Thyroid gland (tissue), 4 donors: ENCODE measurements around the gene MTA1. TPM values are rescaled to one million over a fixed set of nuclear protein-coding genes. Genes with fewer than 3 reads are reported as not detected.

Experiments used
- DNase-seq, 2 donors: peaks; one replicate each; pipeline ENCODE4 v3.0.0-alpha.2; 2019
- H3K27ac ChIP-seq, 3 donors: fragments of 200-600 bp; sonication (generic); 1 replicate in 2 of 3; 2 replicates in 1 of 3; pipeline ENCODE4 v1.5.1; 2016 to 2019; ENCODE audit warnings: mild to moderate bottlenecking in 1 of 3, moderate library complexity in 1 of 3
- H3K27me3 ChIP-seq: fragments of 200-600 bp; sonication (generic); one replicate; pipeline ENCODE4 v1.5.1; 2019
- H3K36me3 ChIP-seq, 2 donors: fragments of 200-600 bp; sonication (generic); one replicate each; pipeline ENCODE4 v1.5.1; 2016 to 2019
- H3K4me1 ChIP-seq, 2 donors: fragments of 200-600 bp; sonication (generic); one replicate each; pipeline ENCODE4 v1.5.1; 2017 to 2019
- H3K4me3 ChIP-seq, 3 donors: fragments of 200-600 bp; sonication (generic); replicated peaks in 1 of 3; 1 replicate in 2 of 3; 2 replicates in 1 of 3; pipeline ENCODE4 v1.5.1; 2016; ENCODE audit warnings: mild to moderate bottlenecking in 1 of 3
- H3K9me3 ChIP-seq: fragments of 200-600 bp; sonication (generic); one replicate; pipeline ENCODE4 v1.5.1; 2017
- POLR2A ChIP-seq, 2 donors: fragments of 450-650 bp; IDR thresholded peaks; one replicate each; pipeline ENCODE4 v1.6.1; 2017; ENCODE audit warnings: antibody characterized with exemption in 2 of 2, mild to moderate bottlenecking in 2 of 2, moderate library complexity in 1 of 2
- WGBS, 2 donors: methylation state at CpG; one replicate each; pipeline ENCODE4 v1.1.5; 2017; 5-methylcytosine and 5-hydroxymethylcytosine counted together
- intact Hi-C: fragments of 100-400 bp; cut with DNase I; formaldehyde crosslinking; loops from one replicate; pipeline ENCODE4 v1.15.1; 2023
- total RNA-seq, 4 donors: library from RNA; depleted of rRNA; stranded (reverse); fragments of >200 nt; gene quantifications; one replicate each; pipeline ENCODE4 v1.2.3, GENCODE V29; 2016
- TF ChIP-seq, protein P1 (sequence below), 6 experiments: fragments of 200-600 bp in 3 of 6; fragments of 450-650 bp in 3 of 6; sonication (generic) in 3 of 6; IDR thresholded peaks; one replicate each; pipeline ENCODE4 v1.5.1; 2016 to 2019; ENCODE audit warnings: antibody characterized with exemption in 6 of 6, mild to moderate bottlenecking in 2 of 6, inconsistent platforms in 1 of 6, moderate library complexity in 1 of 6

MTA1 gene
- total RNA-seq, 4 donors from 2014 or later, result 66.2 to 111 (median 90.0) TPM

DNA sequence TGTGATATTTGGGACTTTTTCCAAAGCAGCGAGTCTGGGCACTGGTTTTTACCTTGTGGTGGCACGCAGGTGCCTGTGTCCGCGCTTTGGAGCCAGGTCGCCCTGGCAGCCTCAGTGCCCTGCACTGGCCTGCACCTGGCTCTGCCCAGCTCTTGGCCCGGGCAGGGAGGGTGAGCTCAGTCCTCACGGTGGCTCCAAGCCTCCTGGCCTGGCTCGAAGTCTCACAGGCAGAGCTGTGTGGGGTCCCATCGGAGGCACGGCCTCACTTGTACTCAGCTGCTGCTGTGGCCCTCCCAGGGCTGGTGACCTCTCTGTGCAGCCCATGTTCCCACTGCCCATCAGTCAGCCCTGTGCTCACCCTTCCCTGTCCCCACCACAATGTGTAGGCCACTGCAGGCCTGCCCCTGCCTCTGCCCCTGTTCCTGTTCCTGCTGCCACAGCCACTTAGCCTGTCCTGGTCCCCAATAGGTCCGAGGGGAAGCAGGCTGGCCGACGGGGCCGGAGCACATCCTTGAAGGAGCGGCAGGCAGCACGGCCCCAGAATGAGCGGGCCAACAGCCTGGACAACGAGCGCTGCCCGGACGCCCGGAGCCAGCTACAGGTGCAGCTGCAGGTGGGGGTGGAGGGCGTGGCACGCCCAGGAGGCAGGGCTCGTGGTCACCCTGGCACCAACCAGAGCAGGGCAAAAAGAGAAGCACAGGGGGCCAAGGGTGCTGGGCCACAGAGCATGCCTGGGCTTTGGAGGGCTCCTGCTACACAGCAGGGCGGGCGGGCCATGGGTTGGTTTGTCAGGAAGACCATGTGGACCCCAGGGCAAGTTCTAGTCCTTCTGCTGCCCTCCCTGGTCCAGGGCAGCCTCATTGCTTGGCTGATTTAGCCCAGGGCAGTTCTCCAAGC lies 37.9 kb upstream of the MTA1 start:
- Histone ChIP-seq H3K27ac (no peak overlapping the region), H3K27me3 (no peaks in the 10 kb centered on the region), H3K4me3 (no peak overlapping the region), H3K36me3 (peaks cover 14 to 32% of the 10 kb centered on the region in 2 donors), H3K4me1 (no peaks in the 10 kb centered on the region), H3K9me3 (no peaks in the 10 kb centered on the region)
- intact Hi-C loops, result no loop called here
- TF ChIP-seq POLR2A (IDR thresholded peaks at IDR 0.05), result no peak
- TF ChIP-seq, protein P1, sequence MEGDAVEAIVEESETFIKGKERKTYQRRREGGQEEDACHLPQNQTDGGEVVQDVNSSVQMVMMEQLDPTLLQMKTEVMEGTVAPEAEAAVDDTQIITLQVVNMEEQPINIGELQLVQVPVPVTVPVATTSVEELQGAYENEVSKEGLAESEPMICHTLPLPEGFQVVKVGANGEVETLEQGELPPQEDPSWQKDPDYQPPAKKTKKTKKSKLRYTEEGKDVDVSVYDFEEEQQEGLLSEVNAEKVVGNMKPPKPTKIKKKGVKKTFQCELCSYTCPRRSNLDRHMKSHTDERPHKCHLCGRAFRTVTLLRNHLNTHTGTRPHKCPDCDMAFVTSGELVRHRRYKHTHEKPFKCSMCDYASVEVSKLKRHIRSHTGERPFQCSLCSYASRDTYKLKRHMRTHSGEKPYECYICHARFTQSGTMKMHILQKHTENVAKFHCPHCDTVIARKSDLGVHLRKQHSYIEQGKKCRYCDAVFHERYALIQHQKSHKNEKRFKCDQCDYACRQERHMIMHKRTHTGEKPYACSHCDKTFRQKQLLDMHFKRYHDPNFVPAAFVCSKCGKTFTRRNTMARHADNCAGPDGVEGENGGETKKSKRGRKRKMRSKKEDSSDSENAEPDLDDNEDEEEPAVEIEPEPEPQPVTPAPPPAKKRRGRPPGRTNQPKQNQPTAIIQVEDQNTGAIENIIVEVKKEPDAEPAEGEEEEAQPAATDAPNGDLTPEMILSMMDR (IDR thresholded peaks at IDR 0.05), result no peak
- no peak for DNase-seq
- 96 to 97% methylated on average over 18 to 19 of the region's 27 CpGs for WGBS, 2 donors

DNA sequence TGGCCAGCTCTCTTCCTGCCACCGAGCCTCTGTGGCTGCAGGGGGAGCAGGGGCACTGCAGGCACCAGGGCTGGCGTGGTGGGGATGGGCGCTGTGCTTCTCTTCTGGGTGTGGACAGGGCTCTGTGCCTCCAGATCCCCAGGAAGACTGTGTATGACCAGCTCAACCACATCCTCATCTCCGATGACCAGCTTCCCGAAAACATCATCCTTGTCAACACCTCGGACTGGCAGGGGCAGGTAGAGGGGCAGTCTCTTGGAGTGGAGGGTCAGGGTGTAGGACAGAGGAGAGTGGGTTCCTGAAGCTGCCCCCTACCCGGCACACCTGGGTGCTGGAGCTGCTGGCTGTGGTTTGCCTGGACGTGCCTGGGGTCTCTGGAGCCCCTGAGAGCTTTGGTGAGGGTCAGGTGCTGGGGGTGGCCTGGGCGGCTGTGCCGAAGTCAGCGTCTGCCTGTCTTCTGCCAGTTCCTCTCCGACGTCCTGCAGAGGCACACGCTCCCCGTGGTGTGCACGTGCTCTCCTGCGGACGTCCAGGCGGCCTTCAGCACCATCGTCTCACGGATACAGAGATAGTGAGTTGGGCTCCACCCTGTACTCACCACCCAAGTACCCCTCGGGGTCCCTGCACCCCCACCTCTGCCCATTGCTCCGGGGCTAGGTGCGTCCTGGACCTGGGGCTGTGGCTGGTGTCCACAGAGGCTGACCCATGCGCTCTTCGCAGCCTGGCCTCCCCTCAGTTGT lies 37.1 kb upstream of the MTA1 start:
- TF ChIP-seq POLR2A (IDR thresholded peaks at IDR 0.05), result no peak
- TF ChIP-seq, protein P1 (IDR thresholded peaks at IDR 0.05), result no peak
- intact Hi-C loops, result no loop called here
- H3K27me3 ChIP-seq, result no peaks in the 10 kb centered on the region
- peaks cover 14 to 32% of the 10 kb centered on the region in 2 donors for H3K36me3 ChIP-seq
- H3K9me3 ChIP-seq, result no peaks in the 10 kb centered on the region
- 95 to 96% methylated on average over 20 to 26 of the region's 26 CpGs for WGBS, 2 donors
- H3K4me3 ChIP-seq, result no peak overlapping the region
- DNase-seq, result no peak
- no peaks in the 10 kb centered on the region for H3K4me1 ChIP-seq
- no peak overlapping the region for H3K27ac ChIP-seq

DNA sequence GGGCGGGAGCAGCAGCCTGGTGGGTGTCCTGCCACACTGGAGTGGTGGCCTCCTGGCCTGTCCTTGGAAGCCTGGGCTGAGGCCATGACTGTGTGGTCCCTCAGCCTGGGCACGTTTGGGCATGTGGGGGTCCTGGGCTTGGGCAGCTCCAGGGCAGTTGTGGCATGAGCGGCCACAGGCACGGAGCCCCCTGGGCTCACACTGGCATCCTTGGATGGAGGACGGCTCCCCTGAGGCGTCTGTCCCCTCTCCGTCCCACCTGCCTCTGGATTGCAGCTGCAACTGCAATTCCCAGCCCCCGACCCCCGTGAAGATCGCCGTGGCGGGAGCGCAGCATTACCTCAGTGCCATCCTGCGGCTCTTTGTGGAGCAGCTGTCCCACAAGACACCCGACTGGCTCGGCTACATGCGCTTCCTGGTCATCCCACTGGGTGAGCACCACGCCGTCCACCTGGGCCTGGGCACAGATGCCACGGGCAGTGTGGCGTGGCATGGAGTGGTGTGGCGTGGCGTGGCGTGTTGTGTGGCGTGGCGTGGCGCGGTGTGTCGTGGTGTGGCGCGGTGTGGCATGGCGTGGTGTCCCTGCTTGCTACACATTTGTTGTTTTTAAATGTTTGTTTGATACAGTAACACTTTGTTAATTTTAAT lies 36.4 kb upstream of the MTA1 start:
- WGBS, 2 donors, result 96 to 99% methylated on average over 22 to 26 of the region's 32 CpGs
- no peak for DNase-seq
- Histone ChIP-seq H3K4me3 (no peak overlapping the region), H3K4me1 (no peaks in the 10 kb centered on the region), H3K27ac (no peak overlapping the region), H3K9me3 (no peaks in the 10 kb centered on the region), H3K36me3 (peaks cover 14 to 32% of the 10 kb centered on the region in 2 donors), H3K27me3 (no peaks in the 10 kb centered on the region)
- TF ChIP-seq POLR2A (IDR thresholded peaks at IDR 0.05), result no peak
- TF ChIP-seq, protein P1 (IDR thresholded peaks at IDR 0.05), result no peak
- intact Hi-C loops, result no loop called here

DNA sequence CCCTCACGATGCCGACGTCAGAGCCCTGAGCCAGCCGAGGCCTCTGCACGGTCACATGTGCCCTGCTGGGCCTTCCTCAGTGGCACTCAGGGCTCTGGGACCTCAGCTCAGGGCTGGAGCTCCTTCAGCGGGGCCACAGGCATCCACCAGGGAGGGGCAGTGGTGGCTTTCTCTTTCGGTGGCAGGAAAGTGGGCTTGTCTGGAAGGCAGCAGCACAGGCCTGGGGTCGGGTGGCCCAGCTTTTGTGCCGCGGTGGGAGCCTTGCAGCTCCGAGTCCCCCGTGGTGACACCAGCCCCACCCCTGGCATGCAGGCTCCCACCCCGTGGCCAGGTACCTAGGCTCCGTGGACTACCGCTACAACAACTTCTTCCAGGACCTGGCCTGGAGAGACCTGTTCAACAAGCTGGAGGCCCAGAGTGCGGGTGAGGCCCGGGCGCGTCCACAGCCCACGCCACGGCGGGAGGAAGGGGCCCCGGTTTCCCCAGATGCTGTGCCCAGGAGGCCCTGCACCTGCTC lies 35.5 kb upstream of the MTA1 start:
- Histone ChIP-seq H3K9me3 (no peaks in the 10 kb centered on the region), H3K36me3 (peaks cover 14 to 32% of the 10 kb centered on the region in 2 donors), H3K27ac (no peak overlapping the region), H3K4me1 (no peaks in the 10 kb centered on the region), H3K4me3 (no peak overlapping the region), H3K27me3 (no peaks in the 10 kb centered on the region)
- 93 to 95% methylated on average over 7 to 11 of the region's 23 CpGs for WGBS, 2 donors
- intact Hi-C loops, result no loop called here
- DNase-seq, result no peak
- no peak for TF ChIP-seq POLR2A (IDR thresholded peaks at IDR 0.05)
- TF ChIP-seq, protein P1 (IDR thresholded peaks at IDR 0.05), result no peak
